Ascending aorta (tissue), 2 donors: ENCODE measurements around the gene ADGRG1. TPM values are rescaled to one million over a fixed set of nuclear protein-coding genes. Genes with fewer than 3 reads are reported as not detected.

Experiments
- DNase-seq, 2 donors: peaks; one replicate each; pipeline ENCODE4 v3.0.0-alpha.2; 2019; ENCODE audit warnings: low spot score in 2 of 2
- H3K27ac ChIP-seq, 2 donors: fragments of 200-600 bp; sonication (generic); one replicate each; pipeline ENCODE4 v1.5.1; 2016 to 2017; ENCODE audit warnings: mild to moderate bottlenecking in 1 of 2
- H3K27me3 ChIP-seq: fragments of 200-600 bp; sonication (generic); one replicate; pipeline ENCODE4 v1.5.1; 2017
- H3K36me3 ChIP-seq, 2 donors: fragments of 200-600 bp; sonication (generic); one replicate each; pipeline ENCODE4 v1.5.1; 2016
- H3K4me1 ChIP-seq, 2 donors: fragments of 200-600 bp; sonication (generic); one replicate each; pipeline ENCODE4 v1.5.1; 2016 to 2017; ENCODE audit warnings: mild to moderate bottlenecking in 1 of 2
- H3K4me3 ChIP-seq, 2 donors: fragments of 200-600 bp; sonication (generic); one replicate each; pipeline ENCODE4 v1.5.1; 2016 to 2017; ENCODE audit warnings: mild to moderate bottlenecking in 1 of 2
- H3K9me3 ChIP-seq, 2 donors: fragments of 200-600 bp; sonication (generic); one replicate each; pipeline ENCODE4 v1.5.1; 2016
- intact Hi-C: fragments of 100-400 bp; cut with DNase I; formaldehyde crosslinking; loops from one replicate; pipeline ENCODE4 v1.15.1; 2023
- total RNA-seq: library from RNA; depleted of rRNA; stranded (reverse); fragments of >200 nt; gene quantifications from one replicate; pipeline ENCODE4 v1.1.0, GENCODE V29; 2016
- TF ChIP-seq, protein P1 (sequence below), 3 experiments: fragments of 200-600 bp in 2 of 3; fragments of 450-650 bp in 1 of 3; sonication (generic) in 2 of 3; IDR thresholded peaks; one replicate each; pipeline ENCODE4 v1.5.1; 2016 to 2019; ENCODE audit warnings: antibody characterized with exemption in 3 of 3, mild to moderate bottlenecking in 1 of 3, moderate library complexity in 1 of 3

Gene ADGRG1
- total RNA-seq, 1 donor from 2014 or later, result 343 TPM

DNA sequence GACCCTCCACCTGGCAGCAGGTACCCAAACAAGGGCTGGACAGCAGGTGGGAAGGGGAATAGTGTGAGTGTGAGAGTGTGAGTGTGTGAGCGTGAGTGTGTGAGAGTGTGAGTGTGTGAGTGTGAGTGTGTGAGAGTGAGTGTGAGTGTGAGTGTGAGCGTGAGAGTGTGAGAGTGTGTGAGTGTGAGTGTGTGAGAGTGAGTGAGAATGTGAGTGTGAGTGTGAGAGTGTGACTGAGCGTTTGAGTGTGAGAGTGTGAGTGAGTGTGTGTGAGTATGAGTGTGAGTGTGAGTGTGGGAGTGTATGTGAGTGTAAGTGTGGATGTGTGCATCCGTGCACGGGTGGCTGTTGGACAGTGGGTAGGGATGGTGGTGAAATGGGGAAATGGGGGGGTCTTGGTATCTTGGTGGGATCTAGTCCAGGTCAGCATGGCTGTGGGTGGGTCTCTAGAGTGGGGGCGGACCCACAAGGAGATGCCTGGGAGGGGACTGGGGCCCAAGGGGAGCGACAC, 408 bp downstream of the ADGRG1 start:
- Histone ChIP-seq H3K9me3 (no peaks in the 10 kb centered on the region), H3K4me3 (peak overlapping the region; percentile 28 to 32), H3K27me3 (no peaks in the 10 kb centered on the region), H3K36me3 (no peaks in the 10 kb centered on the region), H3K27ac (peak overlapping the region in 1 of 2 donors; percentile 12), H3K4me1 (peaks cover 0 to 5% of the 10 kb centered on the region in 2 donors)
- intact Hi-C loops, result loop anchor here (5.0 kb wide), 1 partner anchor 422 kb away; no protein-coding TSS in a partner anchor
- no peak for DNase-seq
- TF ChIP-seq, protein P1, sequence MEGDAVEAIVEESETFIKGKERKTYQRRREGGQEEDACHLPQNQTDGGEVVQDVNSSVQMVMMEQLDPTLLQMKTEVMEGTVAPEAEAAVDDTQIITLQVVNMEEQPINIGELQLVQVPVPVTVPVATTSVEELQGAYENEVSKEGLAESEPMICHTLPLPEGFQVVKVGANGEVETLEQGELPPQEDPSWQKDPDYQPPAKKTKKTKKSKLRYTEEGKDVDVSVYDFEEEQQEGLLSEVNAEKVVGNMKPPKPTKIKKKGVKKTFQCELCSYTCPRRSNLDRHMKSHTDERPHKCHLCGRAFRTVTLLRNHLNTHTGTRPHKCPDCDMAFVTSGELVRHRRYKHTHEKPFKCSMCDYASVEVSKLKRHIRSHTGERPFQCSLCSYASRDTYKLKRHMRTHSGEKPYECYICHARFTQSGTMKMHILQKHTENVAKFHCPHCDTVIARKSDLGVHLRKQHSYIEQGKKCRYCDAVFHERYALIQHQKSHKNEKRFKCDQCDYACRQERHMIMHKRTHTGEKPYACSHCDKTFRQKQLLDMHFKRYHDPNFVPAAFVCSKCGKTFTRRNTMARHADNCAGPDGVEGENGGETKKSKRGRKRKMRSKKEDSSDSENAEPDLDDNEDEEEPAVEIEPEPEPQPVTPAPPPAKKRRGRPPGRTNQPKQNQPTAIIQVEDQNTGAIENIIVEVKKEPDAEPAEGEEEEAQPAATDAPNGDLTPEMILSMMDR (IDR thresholded peaks at IDR 0.05), result no peak

DNA sequence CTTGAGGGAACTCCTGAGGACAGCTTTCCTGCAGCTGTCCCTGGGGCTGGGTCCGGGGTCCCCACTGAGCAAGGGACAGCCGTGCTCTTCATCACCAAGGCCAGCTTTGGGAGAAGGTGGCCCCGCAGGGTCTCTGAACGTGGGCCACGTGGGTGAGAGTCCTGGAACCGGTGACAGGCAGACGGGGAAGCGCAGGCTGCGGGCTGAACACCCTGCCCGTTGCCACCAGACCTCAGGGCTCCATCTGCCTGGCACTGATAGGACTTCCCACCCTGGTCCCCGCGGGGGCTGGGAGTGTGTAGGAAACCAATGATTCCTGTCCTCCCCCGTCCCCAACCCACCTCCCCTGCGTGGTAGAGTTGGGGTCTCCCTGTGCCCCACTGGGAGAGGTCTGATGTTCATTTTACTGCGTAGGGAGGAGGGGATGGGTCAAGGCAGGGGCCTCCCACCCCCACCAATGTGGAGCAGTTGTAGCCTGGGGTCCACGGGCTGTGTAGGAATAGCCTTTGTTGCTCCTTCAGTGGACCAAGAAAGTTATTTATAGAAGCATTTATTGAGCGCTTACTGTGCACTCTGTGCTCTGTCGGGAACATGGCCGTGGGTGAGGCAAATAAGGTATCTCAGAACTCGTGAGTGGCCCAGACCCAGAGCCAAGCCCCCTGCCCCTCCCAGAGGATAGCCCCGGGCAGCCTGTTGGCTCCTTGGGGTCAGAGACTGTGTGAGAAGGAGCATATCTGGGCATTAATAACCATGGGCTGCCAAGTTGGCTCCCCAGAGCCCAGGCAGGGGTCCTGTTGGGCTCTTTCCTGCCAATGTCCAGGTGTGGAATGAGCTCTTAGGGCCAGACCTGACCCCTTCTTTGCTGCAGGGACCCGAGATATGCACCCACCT, 1.3 kb downstream of the ADGRG1 start:
- TF ChIP-seq, protein P1 (IDR thresholded peaks at IDR 0.05), result no peak

DNA sequence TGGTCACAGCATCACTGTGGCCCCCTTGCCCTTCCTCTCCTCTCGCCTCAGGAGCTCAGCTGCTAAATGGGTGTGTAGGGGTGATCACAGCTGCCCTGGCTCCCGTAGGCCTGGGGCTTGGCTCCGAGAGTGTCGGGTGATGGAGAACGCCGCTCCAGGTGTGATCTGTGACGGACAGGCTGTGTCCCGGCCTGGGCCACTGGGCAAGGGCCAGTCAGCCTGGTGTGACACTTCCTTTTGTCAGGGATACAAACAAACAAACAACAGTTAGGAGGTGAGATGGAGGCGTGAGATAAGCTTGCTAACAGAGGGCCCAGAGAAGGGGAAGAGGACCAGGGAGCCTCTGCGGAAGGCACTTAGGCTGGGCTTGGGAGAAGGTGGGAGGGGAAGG, 2.0 kb downstream of the ADGRG1 start:
- Histone ChIP-seq H3K27me3 (no peaks in the 10 kb centered on the region), H3K4me3 (peak overlapping the region in 1 of 2 donors; percentile 1), H3K36me3 (no peaks in the 10 kb centered on the region), H3K4me1 (peaks cover 0 to 5% of the 10 kb centered on the region in 2 donors), H3K27ac (no peak overlapping the region), H3K9me3 (no peaks in the 10 kb centered on the region)
- TF ChIP-seq, protein P1 (IDR thresholded peaks at IDR 0.05), result no peak
- intact Hi-C loops, result no loop called here
- no peak for DNase-seq

More for the DNA sequence above, 1.3 kb downstream of the ADGRG1 start:
- intact Hi-C loops, result loop anchor here (5.0 kb wide), 1 partner anchor 422 kb away; no protein-coding TSS in a partner anchor
- peaks cover 0 to 5% of the 10 kb centered on the region in 2 donors for H3K4me1 ChIP-seq
- no peaks in the 10 kb centered on the region for H3K9me3 ChIP-seq
- no peaks in the 10 kb centered on the region for H3K36me3 ChIP-seq
- peak overlapping the region in 1 of 2 donors; percentile 12 for H3K27ac ChIP-seq
- H3K27me3 ChIP-seq, result no peaks in the 10 kb centered on the region
- no peak for DNase-seq
- H3K4me3 ChIP-seq, result peak overlapping the region in 1 of 2 donors; percentile 28

DNA sequence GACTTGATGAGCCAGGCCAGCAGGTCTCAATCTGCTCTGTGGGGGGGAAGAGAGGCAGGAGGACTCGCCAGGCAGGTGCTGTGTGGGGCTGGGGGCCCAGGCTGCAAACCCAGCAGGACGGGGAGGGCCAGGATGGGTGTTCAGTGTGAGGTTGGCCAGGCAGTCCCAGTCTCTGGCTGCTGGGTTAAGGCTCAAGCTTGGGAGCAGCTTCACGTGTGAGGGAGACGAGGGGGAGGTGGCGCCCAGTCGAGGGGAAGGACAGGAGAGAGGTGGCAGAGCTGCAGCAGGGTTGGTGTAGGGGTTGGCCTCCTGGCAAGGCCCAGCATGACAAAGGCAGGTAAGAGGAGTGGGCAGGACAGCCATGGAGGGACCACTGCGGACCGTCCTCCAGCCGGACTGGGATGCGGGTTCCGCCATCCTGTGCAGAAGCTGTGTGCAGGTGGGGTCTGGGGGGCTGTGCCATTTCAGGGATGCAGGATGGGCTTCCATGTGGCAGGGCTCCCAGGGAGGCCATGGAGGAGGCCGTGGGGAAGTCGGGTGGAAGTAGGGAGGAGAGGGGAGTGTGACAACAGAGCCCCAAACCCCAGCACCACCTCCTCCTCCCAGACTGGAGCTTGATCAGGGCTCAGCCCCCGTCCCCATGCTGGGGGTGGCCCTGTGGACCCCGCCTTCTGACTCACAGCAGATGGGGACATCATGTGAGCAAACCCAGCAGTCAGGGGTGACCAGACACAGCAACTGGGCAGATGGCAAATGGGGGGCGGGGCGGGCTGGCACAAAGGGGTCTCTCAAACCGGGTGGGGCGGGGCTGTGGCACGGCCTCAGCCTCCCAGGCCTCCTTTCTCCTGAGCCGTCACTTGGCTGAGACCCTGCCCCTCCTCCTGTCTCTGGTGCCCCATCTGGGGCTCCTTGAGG, 2.8 kb downstream of the ADGRG1 start:
- H3K9me3 ChIP-seq, result no peaks in the 10 kb centered on the region
- TF ChIP-seq, protein P1 (IDR thresholded peaks at IDR 0.05), result no peak
- intact Hi-C loops, result no loop called here
- no peak overlapping the region for H3K27ac ChIP-seq
- no peak for DNase-seq
- no peaks in the 10 kb centered on the region for H3K27me3 ChIP-seq
- H3K4me3 ChIP-seq, result peak overlapping the region in 1 of 2 donors; percentile 1
- no peaks in the 10 kb centered on the region for H3K36me3 ChIP-seq
- H3K4me1 ChIP-seq, result peaks cover 0 to 5% of the 10 kb centered on the region in 2 donors

DNA sequence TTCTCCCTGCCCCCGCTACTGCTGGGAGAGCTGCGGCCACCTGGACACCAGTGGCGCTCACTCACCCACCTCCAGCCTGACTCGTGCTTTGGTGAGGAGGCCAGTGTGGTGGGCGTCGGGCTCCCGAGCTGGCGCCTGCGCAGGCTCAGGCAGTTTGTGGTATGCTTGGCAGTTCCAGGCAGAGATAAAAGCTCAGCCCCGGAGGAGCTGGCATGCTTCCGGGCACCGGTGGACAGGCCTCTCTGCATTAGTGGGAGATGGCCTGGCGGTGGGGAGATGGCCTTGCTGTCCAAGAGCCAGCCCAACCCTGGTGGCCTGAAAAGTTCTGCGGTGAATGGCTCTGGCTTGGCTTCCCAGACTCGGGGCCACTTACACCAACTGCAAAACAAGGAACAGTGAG, 4.1 kb downstream of the ADGRG1 start:
- Histone ChIP-seq H3K4me3 (no peak overlapping the region), H3K27me3 (no peaks in the 10 kb centered on the region), H3K27ac (no peak overlapping the region), H3K4me1 (peaks cover 0 to 5% of the 10 kb centered on the region in 2 donors), H3K36me3 (no peaks in the 10 kb centered on the region), H3K9me3 (no peaks in the 10 kb centered on the region)
- intact Hi-C loops, result no loop called here
- DNase-seq, result no peak
- TF ChIP-seq, protein P1 (IDR thresholded peaks at IDR 0.05), result no peak
